Fibroblast of lung (primary cell): ENCODE results near the gene CDCP2. TPM values are rescaled to one million over a fixed set of nuclear protein-coding genes. Genes with fewer than 3 reads are reported as not detected.

ENCODE experiments used
- DNase-seq, 2 donors: peaks; one replicate each; pipeline versions ENCODE4 v3.0.0 to v3.0.0-alpha.2; 2010; ENCODE audit warnings: low read depth in 2 of 2
- H2AFZ ChIP-seq: 2 replicates; pipeline ENCODE4 v1.5.1; 2012; ENCODE audit warnings: low read length, control low read depth, inconsistent platforms
- H3K27ac ChIP-seq: 2 replicates; pipeline ENCODE4 v1.5.1; 2011; ENCODE audit warnings: low read length, control low read depth; ENCODE audit not compliant: insufficient read depth
- H3K27me3 ChIP-seq: 2 replicates; pipeline ENCODE4 v1.5.1; 2011; ENCODE audit warnings: mild to moderate bottlenecking, low read length; ENCODE audit not compliant: control insufficient read depth, insufficient read depth
- H3K36me3 ChIP-seq: 2 replicates; pipeline ENCODE4 v1.5.1; 2011; ENCODE audit warnings: low read length; ENCODE audit not compliant: control insufficient read depth, insufficient read depth
- H3K4me1 ChIP-seq: 2 replicates; pipeline ENCODE4 v1.5.1; 2011; ENCODE audit warnings: low read length; ENCODE audit not compliant: control insufficient read depth, insufficient read depth; ENCODE audit errors: extremely low read depth
- H3K4me2 ChIP-seq: 2 replicates; pipeline ENCODE4 v1.5.1; 2011; ENCODE audit warnings: low read length, control low read depth; ENCODE audit not compliant: insufficient read depth; ENCODE audit errors: extremely low read depth
- H3K4me3 ChIP-seq, 4 experiments: fragments of 200-600 bp in 1 of 4; sonication (generic) in 1 of 4; replicated peaks in 1 of 4; 2 replicates each; pipeline ENCODE4 v1.5.1; 2011 to 2016; ENCODE audit warnings: low read length in 4 of 4, low read depth in 3 of 4, mild to moderate bottlenecking in 3 of 4, control low read depth in 2 of 4, inconsistent platforms in 1 of 4, mixed read lengths in 1 of 4; ENCODE audit not compliant: insufficient read depth in 1 of 4; ENCODE audit errors: control extremely low read depth in 1 of 4
- H3K79me2 ChIP-seq: 2 replicates; pipeline ENCODE4 v1.5.1; 2012; ENCODE audit warnings: mild to moderate bottlenecking, low read length, inconsistent platforms; ENCODE audit not compliant: control insufficient read depth, insufficient read depth
- H3K9ac ChIP-seq: 2 replicates; pipeline ENCODE4 v1.5.1; 2011; ENCODE audit warnings: mild to moderate bottlenecking, low read length, control low read depth; ENCODE audit not compliant: insufficient read depth
- H3K9me3 ChIP-seq: 2 replicates; pipeline ENCODE4 v1.5.1; 2012; ENCODE audit warnings: low read depth, low read length; ENCODE audit not compliant: control insufficient read depth, insufficient read depth
- H4K20me1 ChIP-seq: 2 replicates; pipeline ENCODE4 v1.5.1; 2011; ENCODE audit warnings: low read length; ENCODE audit not compliant: control insufficient read depth, insufficient read depth; ENCODE audit errors: extremely low read depth
- EZH2 ChIP-seq: IDR thresholded peaks from 2 replicates; pipeline ENCODE4 v1.5.1; 2012; ENCODE audit warnings: low read length, control low read depth, mild to moderate bottlenecking; ENCODE audit errors: missing control alignments
- polyA plus RNA-seq, 2 donors: library from polyadenylated mRNA; depleted of rRNA in 1 of 2; stranded (reverse) in 1 of 2; unstranded in 1 of 2; fragments of >200 nt; gene quantifications; 2 replicates each; pipeline ENCODE4 v1.2.1, GENCODE V29; 2011 to 2012; ENCODE audit warnings: missing spikeins in 1 of 2
- total RNA-seq: library from RNA; depleted of rRNA; stranded (reverse); fragments of >200 nt; gene quantifications from 2 replicates; pipeline ENCODE4 v1.2.1, GENCODE V29; 2014
- TF ChIP-seq, protein P1 (sequence below), 2 donors: IDR thresholded peaks in 1 of 2; conservative IDR thresholded peaks in 1 of 2; 1 replicate in 1 of 2; 2 replicates in 1 of 2; pipeline ENCODE4 v1.5.1; 2011 to 2012; ENCODE audit warnings: low read length in 2 of 2, control low read depth in 1 of 2, inconsistent platforms in 1 of 2, low read depth in 1 of 2, mild to moderate bottlenecking in 1 of 2

CDCP2 gene
- total and polyA plus RNA-seq, 2 donors (not counting 1 experiment from before 2014, with no cell fraction given) = not detected

DNA sequence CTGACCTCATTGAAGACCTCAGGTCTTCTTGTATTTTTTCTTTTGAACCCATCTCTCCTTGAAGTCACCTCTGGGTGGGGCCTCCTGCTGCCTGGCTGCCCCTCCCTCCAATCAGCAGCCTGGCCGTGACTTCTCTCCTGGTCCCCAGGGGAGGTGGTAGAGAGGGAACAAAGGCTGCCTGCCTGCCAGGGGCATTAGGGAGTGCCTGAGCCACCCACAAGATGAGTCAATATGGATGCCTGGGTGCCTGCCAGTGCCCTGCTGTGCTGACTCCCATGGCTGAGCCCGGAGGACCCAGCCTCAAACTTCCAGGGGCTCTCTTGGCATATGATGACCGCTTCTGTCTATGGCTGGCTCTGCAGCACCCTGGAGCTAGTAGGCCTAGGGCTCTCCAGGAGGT is 5.3 kb upstream of the CDCP2 start:
- no peaks in the 10 kb centered on the region for H3K79me2 ChIP-seq
- H3K27me3 ChIP-seq = no peaks in the 10 kb centered on the region
- H3K9ac ChIP-seq = no peak overlapping the region
- H3K4me2 ChIP-seq = no peak overlapping the region
- H3K4me3 ChIP-seq = no peak overlapping the region
- TF ChIP-seq, protein P1, sequence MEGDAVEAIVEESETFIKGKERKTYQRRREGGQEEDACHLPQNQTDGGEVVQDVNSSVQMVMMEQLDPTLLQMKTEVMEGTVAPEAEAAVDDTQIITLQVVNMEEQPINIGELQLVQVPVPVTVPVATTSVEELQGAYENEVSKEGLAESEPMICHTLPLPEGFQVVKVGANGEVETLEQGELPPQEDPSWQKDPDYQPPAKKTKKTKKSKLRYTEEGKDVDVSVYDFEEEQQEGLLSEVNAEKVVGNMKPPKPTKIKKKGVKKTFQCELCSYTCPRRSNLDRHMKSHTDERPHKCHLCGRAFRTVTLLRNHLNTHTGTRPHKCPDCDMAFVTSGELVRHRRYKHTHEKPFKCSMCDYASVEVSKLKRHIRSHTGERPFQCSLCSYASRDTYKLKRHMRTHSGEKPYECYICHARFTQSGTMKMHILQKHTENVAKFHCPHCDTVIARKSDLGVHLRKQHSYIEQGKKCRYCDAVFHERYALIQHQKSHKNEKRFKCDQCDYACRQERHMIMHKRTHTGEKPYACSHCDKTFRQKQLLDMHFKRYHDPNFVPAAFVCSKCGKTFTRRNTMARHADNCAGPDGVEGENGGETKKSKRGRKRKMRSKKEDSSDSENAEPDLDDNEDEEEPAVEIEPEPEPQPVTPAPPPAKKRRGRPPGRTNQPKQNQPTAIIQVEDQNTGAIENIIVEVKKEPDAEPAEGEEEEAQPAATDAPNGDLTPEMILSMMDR (conservative IDR thresholded peaks at IDR 0.05 in 1 of 2, IDR thresholded peaks at IDR 0.05 in 1 of 2; ENCODE audit: low read depth in 1 of 2, low read length in 2 of 2) = no peak
- TF ChIP-seq EZH2 = no peak
- DNase-seq = no peak
- H4K20me1 ChIP-seq = no peaks in the 10 kb centered on the region
- no peaks in the 10 kb centered on the region for H3K4me1 ChIP-seq
- H3K36me3 ChIP-seq = no peaks in the 10 kb centered on the region
- H3K9me3 ChIP-seq = no peaks in the 10 kb centered on the region
- no peak overlapping the region for H3K27ac ChIP-seq
- no peak overlapping the region for H2AFZ ChIP-seq

DNA sequence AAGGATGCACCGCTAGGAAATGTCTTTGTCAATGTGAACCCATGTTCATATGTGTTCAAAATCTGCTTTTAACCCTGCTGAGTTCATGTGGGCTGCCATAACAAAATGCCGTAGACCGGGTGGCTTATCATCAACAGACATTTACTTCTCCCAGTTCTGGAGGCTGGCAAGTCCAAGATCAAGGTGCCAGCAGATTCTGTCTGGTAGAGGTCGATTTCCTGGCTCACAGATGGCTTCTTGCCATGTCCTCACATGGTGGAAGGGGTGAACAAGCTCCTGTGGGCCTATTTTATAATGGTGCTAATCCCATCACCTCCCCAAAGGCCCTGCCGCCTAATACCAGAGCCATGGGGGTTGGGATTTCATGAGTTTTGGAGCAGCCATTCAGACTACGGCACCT is 4.6 kb upstream of the CDCP2 start:
- Histone ChIP-seq H3K9ac (no peak overlapping the region), H3K27ac (no peak overlapping the region), H3K4me3 (no peak overlapping the region)

DNA sequence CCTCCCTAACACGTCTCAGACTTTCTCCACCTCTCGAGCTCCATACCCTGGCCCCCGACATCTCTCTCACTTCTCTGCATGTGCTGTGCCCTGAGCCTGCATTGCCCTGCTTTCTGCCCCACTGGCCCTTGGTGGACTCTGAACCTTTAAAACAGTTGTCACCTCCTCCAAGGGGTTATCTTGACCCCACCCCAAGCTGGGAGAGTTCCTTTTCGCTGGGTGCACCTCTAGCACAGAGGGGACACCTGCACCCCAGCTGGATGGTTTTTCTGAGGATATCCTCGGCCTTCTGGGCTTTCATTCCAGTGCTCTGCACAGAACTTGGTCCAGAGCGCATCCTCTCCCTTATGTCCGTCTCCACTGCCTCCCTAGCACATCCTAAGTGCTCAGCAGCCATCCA is 4.2 kb upstream of the CDCP2 start:
- H3K4me2 ChIP-seq = no peak overlapping the region
- H3K27me3 ChIP-seq = no peaks in the 10 kb centered on the region
- TF ChIP-seq EZH2 = no peak
- TF ChIP-seq, protein P1 (conservative IDR thresholded peaks at IDR 0.05 in 1 of 2, IDR thresholded peaks at IDR 0.05 in 1 of 2; ENCODE audit: low read depth in 1 of 2, low read length in 2 of 2) = no peak
- no peaks in the 10 kb centered on the region for H3K9me3 ChIP-seq
- no peak overlapping the region for H3K9ac ChIP-seq
- no peak for DNase-seq
- no peaks in the 10 kb centered on the region for H4K20me1 ChIP-seq
- no peak overlapping the region for H3K27ac ChIP-seq
- H3K79me2 ChIP-seq = no peaks in the 10 kb centered on the region
- H3K4me1 ChIP-seq = no peaks in the 10 kb centered on the region
- H3K36me3 ChIP-seq = no peaks in the 10 kb centered on the region
- no peak overlapping the region for H2AFZ ChIP-seq
- no peak overlapping the region for H3K4me3 ChIP-seq

More for the DNA sequence above, 4.6 kb upstream of the CDCP2 start:
- DNase-seq = no peak
- H3K79me2 ChIP-seq = no peaks in the 10 kb centered on the region
- H4K20me1 ChIP-seq = no peaks in the 10 kb centered on the region
- no peaks in the 10 kb centered on the region for H3K9me3 ChIP-seq
- no peak overlapping the region for H2AFZ ChIP-seq
- H3K4me1 ChIP-seq = no peaks in the 10 kb centered on the region
- H3K36me3 ChIP-seq = no peaks in the 10 kb centered on the region
- no peaks in the 10 kb centered on the region for H3K27me3 ChIP-seq
- TF ChIP-seq, protein P1 (conservative IDR thresholded peaks at IDR 0.05 in 1 of 2, IDR thresholded peaks at IDR 0.05 in 1 of 2; ENCODE audit: low read depth in 1 of 2, low read length in 2 of 2) = no peak
- TF ChIP-seq EZH2 = no peak
- H3K4me2 ChIP-seq = no peak overlapping the region
